Kidney glomerular epithelial cell (primary cell): ENCODE measurements around the gene DYRK4.
A peak's percentile ranks its signal among the peaks of the same experiment; 100 is the strongest.

Source experiments
- DNase-seq: peaks from one replicate; lab custom pipeline; 2025; lab: John Stamatoyannopoulos, UW

The DYRK4 gene

GRCh38 chr12:4626543-4626942 lies 64.5 kb downstream of the DYRK4 start:
- DNase-seq = no peak

GRCh38 chr12:4628406-4628805 lies 66.4 kb downstream of the DYRK4 start:
- DNase-seq = no peak

GRCh38 chr12:4630262-4630661 lies 68.3 kb downstream of the DYRK4 start:
- DNase-seq = no peak

- no peak for DNase-seq
Observed at GRCh38 chr12:4643747-4644146, 81.7 kb downstream of the DYRK4 start.

- DNase-seq = no peak
Observed at GRCh38 chr12:4645023-4645422, 83.0 kb downstream of the DYRK4 start.

GRCh38 chr12:4648104-4648500 lies 86.1 kb downstream of the DYRK4 start:
- DNase-seq = no peak

- peak; percentile 86 for DNase-seq
Observed at GRCh38 chr12:4648501-4649357, 86.7 kb downstream of the DYRK4 start, which contains the start of the genes AKAP3 and NDUFA9. Gene AKAP3 (minus strand): TSS chr12:4649051. CDS start chr12:4638196, 10,855 bp downstream. Gene NDUFA9 (plus strand): TSS chr12:4649114. CDS start chr12:4649127, 13 bp downstream.

- no peak for DNase-seq
Observed at GRCh38 chr12:4649358-4649661, 87.3 kb downstream of the DYRK4 start.

- no peak for DNase-seq
Observed at GRCh38 chr12:4653257-4653656, 91.2 kb downstream of the DYRK4 start.

GRCh38 chr12:4653691-4654090 lies 91.7 kb downstream of the DYRK4 start:
- no peak for DNase-seq
